Mammary microvascular endothelial cell (primary cell): ENCODE measurements around the gene PLCE1. TPM values are rescaled to one million over a fixed set of nuclear protein-coding genes. Genes with fewer than 3 reads are reported as not detected.

Source experiments
- total RNA-seq: library from RNA; depleted of rRNA; stranded (reverse); fragments of >200 nt; gene quantifications from 2 replicates; pipeline ENCODE4 v1.2.3, GENCODE V29; 2015

The PLCE1 gene
- 0.10 and 0.13 TPM in 2 replicates for total RNA-seq

GRCh38 chr10:93993782-93994437, at the start of gene PLCE1:
Gene PLCE1 (plus strand): TSS chr10:93993931. CDS start chr10:94031047, 37,116 bp downstream.

Other genes starting within 250 kb of the PLCE1 start
- not detected in 2 replicates for gene LGI1, start 236.0 kb upstream of the PLCE1 start, total RNA-seq
- gene SLC35G1, start 100.0 kb upstream of the PLCE1 start, total RNA-seq = 2.9 and 4.9 TPM in 2 replicates